HAP-1 (cell line): ENCODE results near the gene LYRM7.
"Not testable (repeated sequence)": the region's sequence is repeated elsewhere in the genome, so short reads cannot be mapped to it uniquely, and the experiment has no call there.

Experiments used
- DNase-seq, 2 experiments: peaks; one replicate each; pipeline ENCODE4 v3.0.0-alpha.2; 2016 to 2020; ENCODE audit warnings: low spot score in 2 of 2
- H3K27me3 ChIP-seq: fragments of 250-450 bp; sonication (Bioruptor Pico); 2 replicates; pipeline ENCODE4 v1.5.1; 2020; ENCODE audit warnings: low read depth, mild to moderate bottlenecking, moderate library complexity
- H3K36me3 ChIP-seq: fragments of 250-450 bp; sonication (Bioruptor Pico); replicated peaks from 2 replicates; pipeline ENCODE4 v1.5.1; 2020; ENCODE audit warnings: mild to moderate bottlenecking
- H3K4me1 ChIP-seq: fragments of 250-450 bp; sonication (Bioruptor Pico); 2 replicates; pipeline ENCODE4 v1.5.1; 2020; ENCODE audit warnings: mild to moderate bottlenecking
- H3K4me3 ChIP-seq: fragments of 250-450 bp; sonication (Bioruptor Pico); 2 replicates; pipeline ENCODE4 v1.5.1; 2020; ENCODE audit warnings: mild to moderate bottlenecking, moderate library complexity
- H3K9me3 ChIP-seq: fragments of 250-450 bp; sonication (Bioruptor Pico); 2 replicates; pipeline ENCODE4 v1.5.1; 2020; ENCODE audit warnings: mild to moderate bottlenecking, moderate library complexity
- in situ Hi-C: fragments of 300-500 bp; cut with MboI; formaldehyde crosslinking; loops from 3 replicates; pipeline ENCODE4 v1.14.3; 2020; ENCODE audit warnings: low sequenced_read_pairs, inconsistent platforms, mixed read lengths

LYRM7 gene

GRCh38 chr5:131170540-131171275 lies at the start of gene LYRM7:
TSS of gene LYRM7 (plus strand) at chr5:131170944. CDS start at chr5:131171021, 77 bp downstream.
- H3K4me3 ChIP-seq: peak within 1 kb of the TSS; percentile 51
- H3K27me3 ChIP-seq: no peaks in the 10 kb centered on the region
- in situ Hi-C loops: loop anchor here (25.0 kb wide), 1 partner anchor 217 kb away; no protein-coding TSS in a partner anchor
- peak; percentile 97 to 99 for DNase-seq
- no peaks in the 10 kb centered on the region for H3K9me3 ChIP-seq
- H3K4me1 ChIP-seq: peaks cover 8% of the 10 kb centered on the region
- no peaks in the 10 kb centered on the region for H3K36me3 ChIP-seq

GRCh38 chr5:131127244-131127643 lies 43.5 kb upstream of the LYRM7 start:
- H3K9me3 ChIP-seq, H3K4me3 ChIP-seq, H3K36me3 ChIP-seq, DNase-seq, H3K27me3 ChIP-seq, in situ Hi-C loops, H3K4me1 ChIP-seq: not testable (repeated sequence)

DNA sequence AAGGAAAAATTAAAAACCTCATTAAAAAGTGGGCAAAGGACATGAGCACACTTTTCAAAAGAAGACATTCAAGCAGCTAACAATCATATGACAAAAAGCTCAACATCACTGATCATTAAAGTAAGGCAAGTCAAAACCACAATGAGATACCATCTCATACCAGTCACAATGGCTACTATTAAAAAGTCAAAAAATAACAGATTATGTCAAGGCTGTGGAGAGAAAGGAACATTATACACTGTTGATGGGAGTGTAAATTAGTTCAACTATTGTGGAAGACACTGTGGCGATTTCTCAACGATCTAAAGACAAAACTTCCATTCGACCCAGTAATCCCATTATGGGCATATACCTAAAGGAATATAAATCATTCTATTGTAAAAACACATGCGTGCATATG lies 41.4 kb upstream of the LYRM7 start:
- in situ Hi-C loops: no loop called here
- Histone ChIP-seq H3K4me3 (no peak overlapping the region), H3K36me3 (no peaks in the 10 kb centered on the region), H3K9me3 (peaks cover 4% of the 10 kb centered on the region; the same call in 1 of the 2 replicates), H3K4me1 (no peaks in the 10 kb centered on the region), H3K27me3 (no peaks in the 10 kb centered on the region)
- peak in 1 of 2 experiments; percentile 26 for DNase-seq

DNA sequence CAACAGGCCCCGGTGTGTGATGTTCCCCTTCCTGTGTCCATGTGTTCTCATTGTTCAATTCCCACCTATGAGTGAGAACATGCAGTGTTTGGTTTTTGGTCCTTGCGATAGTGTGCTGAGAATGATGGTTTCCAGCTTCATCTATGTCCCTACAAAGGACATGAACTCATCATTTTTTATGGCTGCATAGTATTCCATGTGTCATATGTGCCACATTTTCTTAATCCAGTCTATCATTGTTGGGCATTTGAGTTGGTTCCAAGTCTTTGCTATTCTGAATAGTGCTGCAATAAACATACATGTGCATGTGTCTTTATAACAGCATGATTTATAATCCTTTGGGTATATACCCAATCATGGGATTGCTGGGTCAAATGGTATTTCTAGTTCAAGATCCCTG lies 37.7 kb upstream of the LYRM7 start:
- H3K36me3 ChIP-seq, H3K4me3 ChIP-seq, H3K9me3 ChIP-seq, H3K4me1 ChIP-seq, DNase-seq, H3K27me3 ChIP-seq, in situ Hi-C loops: not testable (repeated sequence)

- DNase-seq: peak in 1 of 2 experiments; percentile 31
- H3K36me3 ChIP-seq, H3K4me1 ChIP-seq, H3K27me3 ChIP-seq, H3K4me3 ChIP-seq, H3K9me3 ChIP-seq, in situ Hi-C loops: not testable (repeated sequence)
These were observed 32.3 kb upstream of the LYRM7 start for GRCh38 chr5:131138406-131138805.

- Histone ChIP-seq H3K9me3 (no peaks in the 10 kb centered on the region), H3K4me1 (no peaks in the 10 kb centered on the region), H3K27me3 (peaks cover 3% of the 10 kb centered on the region; the same call in 1 of the 2 replicates), H3K36me3 (no peaks in the 10 kb centered on the region), H3K4me3 (no peak overlapping the region)
- DNase-seq: no peak
- in situ Hi-C loops: no loop called here
These were observed 31.4 kb upstream of the LYRM7 start for GRCh38 chr5:131139321-131139720.

DNA sequence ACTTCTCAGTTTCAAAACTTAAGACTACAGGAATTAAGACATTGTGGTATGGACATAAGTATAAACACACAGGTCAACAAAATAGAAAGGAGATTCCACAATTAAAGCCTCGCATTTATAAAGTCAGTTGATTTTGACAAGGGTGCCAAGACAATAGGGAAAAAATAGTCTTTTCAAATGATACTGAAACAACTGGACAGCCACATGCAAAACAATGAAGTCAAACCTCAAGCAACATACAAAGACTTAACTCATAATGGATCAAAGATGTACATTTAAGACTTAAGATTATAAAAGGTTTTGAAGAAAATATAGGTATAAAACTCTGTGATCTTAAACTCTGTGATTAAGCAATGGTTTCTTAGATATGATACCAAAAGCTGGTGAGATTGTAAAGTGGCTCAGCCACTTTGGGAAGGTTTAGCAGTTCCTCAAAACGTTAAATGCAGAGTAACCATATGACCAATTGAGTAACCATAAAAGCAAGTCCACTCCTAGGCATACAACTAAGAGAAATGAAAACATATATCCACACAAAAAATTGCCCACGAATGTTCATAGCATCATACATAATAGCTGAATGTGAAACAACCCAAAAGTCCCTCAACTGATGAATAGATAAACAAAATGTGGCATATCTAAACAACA lies 27.6 kb upstream of the LYRM7 start:
- Histone ChIP-seq H3K36me3 (no peaks in the 10 kb centered on the region), H3K9me3 (no peaks in the 10 kb centered on the region), H3K4me3 (no peak overlapping the region), H3K4me1 (no peaks in the 10 kb centered on the region), H3K27me3 (peaks cover 3% of the 10 kb centered on the region; the same call in 1 of the 2 replicates)
- no peak for DNase-seq
- in situ Hi-C loops: no loop called here

DNA sequence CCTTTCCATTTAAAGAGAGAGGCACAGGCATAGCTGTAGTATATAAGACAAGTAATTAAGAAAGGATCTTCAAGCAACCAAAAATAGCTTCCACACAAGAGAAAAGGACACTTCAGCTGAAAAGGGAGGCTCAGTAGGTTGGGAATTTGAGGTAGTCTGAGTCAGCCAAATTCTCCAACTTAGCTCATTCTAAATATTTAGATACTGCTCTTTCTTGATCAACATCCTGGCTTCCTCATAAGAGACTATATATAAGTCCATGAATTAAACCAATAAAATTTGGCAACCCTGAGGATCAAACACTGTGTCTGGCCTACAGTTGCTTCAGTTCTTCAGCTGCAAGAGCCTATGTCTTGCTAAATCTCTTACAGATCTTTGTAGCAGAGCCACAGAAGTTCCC lies 23.5 kb upstream of the LYRM7 start:
- Histone ChIP-seq H3K9me3 (no peaks in the 10 kb centered on the region), H3K27me3 (no peaks in the 10 kb centered on the region; the same call in 1 of the 2 replicates), H3K4me3 (no peak overlapping the region), H3K4me1 (no peaks in the 10 kb centered on the region), H3K36me3 (no peaks in the 10 kb centered on the region)
- DNase-seq: no peak
- in situ Hi-C loops: no loop called here

DNA sequence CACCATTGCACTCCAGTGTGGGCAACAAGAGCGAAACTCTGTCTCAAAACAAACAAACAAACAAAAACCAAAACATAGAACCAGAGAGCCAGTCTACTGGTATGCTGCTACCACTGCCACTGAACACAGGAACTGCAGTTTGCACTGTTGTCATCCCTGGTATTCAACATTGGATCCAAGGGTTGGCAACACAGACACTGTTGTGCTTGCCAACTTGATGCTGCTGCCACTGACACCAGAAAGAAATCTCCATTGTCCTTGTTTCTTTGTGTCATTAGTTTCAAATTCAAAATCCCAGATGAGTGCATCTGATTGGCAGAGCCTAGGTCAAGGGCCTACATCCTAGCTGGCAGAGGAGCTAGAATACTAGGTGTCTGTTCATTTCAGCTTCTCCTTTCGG lies 21.9 kb upstream of the LYRM7 start:
- H3K27me3 ChIP-seq: no peaks in the 10 kb centered on the region; the same call in 1 of the 2 replicates
- in situ Hi-C loops: no loop called here
- H3K9me3 ChIP-seq: no peaks in the 10 kb centered on the region
- no peak overlapping the region for H3K4me3 ChIP-seq
- no peak for DNase-seq
- no peaks in the 10 kb centered on the region for H3K36me3 ChIP-seq
- H3K4me1 ChIP-seq: no peaks in the 10 kb centered on the region

DNA sequence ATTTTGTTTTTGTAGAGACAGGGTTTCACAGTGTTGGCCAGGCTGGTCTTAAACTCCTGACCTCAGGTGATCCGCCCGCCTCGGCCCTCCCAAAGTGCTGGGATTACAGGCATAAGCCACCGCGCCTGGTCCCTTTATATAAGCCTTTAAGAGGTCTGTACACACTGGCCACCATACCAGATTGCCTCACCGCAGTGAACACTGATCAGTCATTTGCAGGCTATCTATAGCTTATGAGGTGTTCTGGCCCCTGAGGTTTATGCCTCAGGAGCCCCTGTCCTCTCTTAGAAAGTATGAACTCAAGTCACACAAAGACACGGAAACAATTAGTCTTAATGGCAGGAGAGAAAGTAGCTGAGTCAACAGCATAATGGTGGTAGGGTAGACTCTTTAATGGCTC lies 20.3 kb upstream of the LYRM7 start:
- H3K36me3 ChIP-seq: no peaks in the 10 kb centered on the region
- no peak for DNase-seq
- no peaks in the 10 kb centered on the region for H3K9me3 ChIP-seq
- in situ Hi-C loops: loop anchor here (25.0 kb wide), 1 partner anchor 237 kb away; no protein-coding TSS in a partner anchor
- H3K4me1 ChIP-seq: no peaks in the 10 kb centered on the region
- no peak overlapping the region for H3K4me3 ChIP-seq
- H3K27me3 ChIP-seq: no peaks in the 10 kb centered on the region

GRCh38 chr5:131151216-131151615 lies 19.5 kb upstream of the LYRM7 start:
- no peaks in the 10 kb centered on the region for H3K36me3 ChIP-seq
- no peak overlapping the region for H3K4me3 ChIP-seq
- in situ Hi-C loops: loop anchor here (25.0 kb wide), 1 partner anchor 236 kb away; no protein-coding TSS in a partner anchor
- H3K4me1 ChIP-seq: peaks cover under 1% of the 10 kb centered on the region
- H3K9me3 ChIP-seq: no peaks in the 10 kb centered on the region
- no peak for DNase-seq
- H3K27me3 ChIP-seq: no peaks in the 10 kb centered on the region

DNA sequence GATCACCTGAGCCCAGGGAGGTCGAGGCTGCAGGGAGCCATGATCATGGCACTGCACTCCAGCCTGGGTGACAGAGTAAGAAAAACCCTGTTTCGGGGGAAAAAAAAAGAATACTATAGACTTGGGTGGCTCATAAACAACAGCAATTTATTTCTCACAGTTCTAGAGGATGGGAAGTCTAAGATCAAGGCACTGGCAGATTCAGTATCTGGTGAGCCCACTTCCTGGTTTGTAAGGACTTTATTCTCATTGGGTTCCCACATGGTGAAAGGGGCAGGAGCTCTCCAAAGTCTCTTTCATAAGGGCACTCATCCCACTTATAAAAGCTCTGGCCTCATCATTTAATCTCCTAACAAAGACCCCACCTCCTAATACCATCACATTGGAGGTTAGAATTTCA lies 14.4 kb upstream of the LYRM7 start:
- in situ Hi-C loops: loop anchor here (25.0 kb wide), 1 partner anchor 231 kb away; no protein-coding TSS in a partner anchor
- Histone ChIP-seq H3K9me3 (no peaks in the 10 kb centered on the region), H3K36me3 (peaks cover 29% of the 10 kb centered on the region), H3K27me3 (no peaks in the 10 kb centered on the region), H3K4me1 (peaks cover 10% of the 10 kb centered on the region), H3K4me3 (no peak overlapping the region)
- no peak for DNase-seq

GRCh38 chr5:131156957-131157356 lies 13.8 kb upstream of the LYRM7 start:
- no peak overlapping the region for H3K4me3 ChIP-seq
- H3K36me3 ChIP-seq: peaks cover 35% of the 10 kb centered on the region
- H3K4me1 ChIP-seq: peaks cover 10% of the 10 kb centered on the region
- H3K27me3 ChIP-seq: no peaks in the 10 kb centered on the region
- in situ Hi-C loops: loop anchor here (25.0 kb wide), 1 partner anchor 230 kb away; no protein-coding TSS in a partner anchor
- H3K9me3 ChIP-seq: no peaks in the 10 kb centered on the region
- peak; percentile 67 to 93 for DNase-seq

DNA sequence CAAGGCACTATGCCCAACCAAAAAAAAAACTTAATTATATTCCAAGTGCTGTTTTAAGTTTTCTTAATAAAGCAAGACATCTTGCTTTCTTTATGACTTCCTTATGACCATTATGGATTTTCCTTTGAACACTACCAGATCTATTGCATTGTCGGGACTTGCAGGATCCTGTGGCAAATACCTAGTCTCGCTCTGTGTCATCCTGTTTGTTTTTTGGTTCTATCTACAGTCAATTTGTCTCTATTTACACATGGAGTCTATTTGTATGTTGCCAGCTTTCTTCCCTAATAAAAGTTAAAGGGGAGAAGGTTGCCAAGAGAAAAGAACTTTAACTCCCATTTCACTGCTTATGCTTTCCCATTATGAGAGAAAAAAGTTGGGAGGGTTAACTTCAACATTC lies 10.6 kb upstream of the LYRM7 start:
- Histone ChIP-seq H3K4me3 (no peak overlapping the region), H3K9me3 (no peaks in the 10 kb centered on the region), H3K27me3 (no peaks in the 10 kb centered on the region), H3K4me1 (peaks cover 10% of the 10 kb centered on the region), H3K36me3 (peaks cover 45% of the 10 kb centered on the region)
- in situ Hi-C loops: loop anchor here (25.0 kb wide), 1 partner anchor 227 kb away; no protein-coding TSS in a partner anchor
- no peak for DNase-seq
